Lower leg skin (tissue), 3 donors: Measurements from ENCODE around the gene MT1E.

Experiments
- POLR2A ChIP-seq, 2 donors: fragments of 450-650 bp; IDR thresholded peaks; one replicate each; pipeline ENCODE4 v1.6.1; 2016 to 2017; ENCODE audit warnings: antibody characterized with exemption in 2 of 2, mild to moderate bottlenecking in 1 of 2, moderate library complexity in 1 of 2
- TF ChIP-seq, protein P1 (sequence below), 3 donors: fragments of 450-650 bp; IDR thresholded peaks; one replicate each; pipeline ENCODE4 v1.5.1; 2016; ENCODE audit warnings: antibody characterized with exemption in 3 of 3, mild to moderate bottlenecking in 3 of 3, moderate library complexity in 2 of 3

DNA sequence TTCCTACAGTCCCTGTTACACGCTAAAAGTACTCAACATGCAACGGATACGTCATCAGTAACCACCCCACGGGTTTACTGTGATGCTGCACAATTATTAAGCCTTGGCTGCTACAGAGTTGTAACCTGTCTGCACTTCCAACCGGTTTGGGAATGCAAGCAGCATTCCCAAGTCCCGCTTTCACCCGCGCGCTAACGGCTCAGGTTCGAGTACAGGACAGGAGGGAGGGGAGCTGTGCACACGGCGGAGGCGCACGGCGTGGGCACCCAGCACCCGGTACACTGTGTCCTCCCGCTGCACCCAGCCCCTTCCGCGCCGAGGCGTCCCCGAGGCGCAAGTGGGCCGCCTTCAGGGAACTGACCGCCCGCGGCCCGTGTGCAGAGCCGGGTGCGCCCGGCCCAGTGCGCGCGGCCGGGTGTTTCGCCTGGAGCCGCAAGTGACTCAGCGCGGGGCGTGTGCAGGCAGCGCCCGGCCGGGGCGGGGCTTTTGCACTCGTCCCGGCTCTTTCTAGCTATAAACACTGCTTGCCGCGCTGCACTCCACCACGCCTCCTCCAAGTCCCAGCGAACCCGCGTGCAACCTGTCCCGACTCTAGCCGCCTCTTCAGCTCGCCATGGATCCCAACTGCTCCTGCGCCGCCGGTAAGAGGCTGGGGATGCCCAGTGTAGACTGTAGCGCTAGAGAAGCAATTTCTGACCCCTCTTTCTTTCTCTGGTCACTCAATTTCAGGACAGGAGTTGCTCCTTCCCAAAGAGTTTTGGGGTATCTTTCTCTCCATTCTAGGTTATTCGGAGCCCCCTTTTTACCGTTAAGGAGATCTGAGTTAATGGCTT is 17.3 kb upstream of the MT1E start, which contains the start of gene MT2A:
- TF ChIP-seq, protein P1, sequence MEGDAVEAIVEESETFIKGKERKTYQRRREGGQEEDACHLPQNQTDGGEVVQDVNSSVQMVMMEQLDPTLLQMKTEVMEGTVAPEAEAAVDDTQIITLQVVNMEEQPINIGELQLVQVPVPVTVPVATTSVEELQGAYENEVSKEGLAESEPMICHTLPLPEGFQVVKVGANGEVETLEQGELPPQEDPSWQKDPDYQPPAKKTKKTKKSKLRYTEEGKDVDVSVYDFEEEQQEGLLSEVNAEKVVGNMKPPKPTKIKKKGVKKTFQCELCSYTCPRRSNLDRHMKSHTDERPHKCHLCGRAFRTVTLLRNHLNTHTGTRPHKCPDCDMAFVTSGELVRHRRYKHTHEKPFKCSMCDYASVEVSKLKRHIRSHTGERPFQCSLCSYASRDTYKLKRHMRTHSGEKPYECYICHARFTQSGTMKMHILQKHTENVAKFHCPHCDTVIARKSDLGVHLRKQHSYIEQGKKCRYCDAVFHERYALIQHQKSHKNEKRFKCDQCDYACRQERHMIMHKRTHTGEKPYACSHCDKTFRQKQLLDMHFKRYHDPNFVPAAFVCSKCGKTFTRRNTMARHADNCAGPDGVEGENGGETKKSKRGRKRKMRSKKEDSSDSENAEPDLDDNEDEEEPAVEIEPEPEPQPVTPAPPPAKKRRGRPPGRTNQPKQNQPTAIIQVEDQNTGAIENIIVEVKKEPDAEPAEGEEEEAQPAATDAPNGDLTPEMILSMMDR (IDR thresholded peaks at IDR 0.05): peak in 1 of 3 donors; percentile 22
- peak in 1 of 2 donors; percentile 36 for TF ChIP-seq POLR2A (IDR thresholded peaks at IDR 0.05)
